SK-N-SH (cell line): Measurements from ENCODE around the gene UBALD1. TPM values are rescaled to one million over a fixed set of nuclear protein-coding genes. Genes with fewer than 3 reads are reported as not detected.

Source experiments
- CTCF ChIA-PET: fragments of 300-600, 350-600 bp; formaldehyde crosslinking; extraction: SDS; loops from one replicate; lab custom pipeline; 2021; lab: Yijun Ruan, JAX
- POLR2A ChIA-PET: fragments of 350-600 bp; sonication (Branson Sonifier 250); formaldehyde crosslinking; extraction: SDS; loops from one replicate; lab custom pipeline; 2020; ENCODE audit warnings: antibody characterized with exemption, inconsistent platforms; lab: Yijun Ruan, JAX
- DNase-seq: peaks from one replicate; pipeline ENCODE4 v3.0.0; 2012
- H2AFZ ChIP-seq: fragments of 200-600 bp; sonication (generic); 2 replicates; pipeline ENCODE4 v1.8.1; 2016; ENCODE audit warnings: antibody characterized with exemption, mild to moderate bottlenecking, low read depth
- H3F3A ChIP-seq: fragments of 200-600 bp; sonication (generic); replicated peaks from 2 replicates; pipeline ENCODE3; 2016; ENCODE audit warnings: antibody characterized with exemption, mild to moderate bottlenecking; ENCODE audit not compliant: insufficient read depth
- H3K27ac ChIP-seq, 2 experiments: fragments of 200-500 bp in 1 of 2; fragments of 200-600 bp in 1 of 2; sonication (Bioruptor generic) in 1 of 2; sonication (generic), shearing (Covaris generic) in 1 of 2; 2 replicates each; pipeline versions ENCODE4 v1.5.1 to v1.6.1; 2014 to 2016; ENCODE audit warnings: low read depth in 2 of 2, inconsistent platforms in 1 of 2, low read length in 1 of 2, mild to moderate bottlenecking in 1 of 2, mixed read lengths in 1 of 2
- H3K27me3 ChIP-seq: fragments of 200-600 bp; sonication (generic), shearing (Covaris generic); 2 replicates; pipeline ENCODE4 v1.6.1; 2016; ENCODE audit warnings: mixed run types; ENCODE audit not compliant: insufficient read depth
- H3K36me3 ChIP-seq, 2 experiments: fragments of 200-500 bp in 1 of 2; fragments of 200-600 bp in 1 of 2; sonication (Bioruptor generic) in 1 of 2; sonication (generic) in 1 of 2; replicated peaks in 1 of 2; 2 replicates each; pipeline versions ENCODE3 to v1.5.1; 2014 to 2016; ENCODE audit warnings: low read length in 1 of 2, mild to moderate bottlenecking in 1 of 2; ENCODE audit not compliant: insufficient read depth in 2 of 2, control insufficient read depth in 1 of 2
- H3K4me1 ChIP-seq, 2 experiments: fragments of 200-500 bp in 1 of 2; fragments of 200-600 bp in 1 of 2; sonication (Bioruptor generic) in 1 of 2; sonication (generic), shearing (Covaris generic) in 1 of 2; 2 replicates each; pipeline versions ENCODE4 v1.5.1 to v1.6.1; 2014 to 2016; ENCODE audit warnings: low read depth in 1 of 2, low read length in 1 of 2, mixed run types in 1 of 2; ENCODE audit not compliant: insufficient read depth in 2 of 2, control insufficient read depth in 1 of 2
- H3K4me2 ChIP-seq: fragments of 200-600 bp; sonication (generic), shearing (Covaris generic); 2 replicates; pipeline ENCODE4 v1.6.1; 2017; ENCODE audit warnings: mixed run types
- H3K4me3 ChIP-seq, 2 experiments: fragments of 200-500 bp in 1 of 2; fragments of 200-600 bp in 1 of 2; sonication (Bioruptor generic) in 1 of 2; sonication (generic), shearing (Covaris generic) in 1 of 2; 2 replicates each; pipeline versions ENCODE4 v1.5.1 to v1.8.1; 2014 to 2016; ENCODE audit warnings: low read depth in 2 of 2, inconsistent platforms in 1 of 2, low read length in 1 of 2, mild to moderate bottlenecking in 1 of 2, mixed read lengths in 1 of 2, moderate library complexity in 1 of 2
- H3K79me2 ChIP-seq: fragments of 200-600 bp; sonication (generic); 2 replicates; pipeline ENCODE4 v1.8.1; 2017; ENCODE audit warnings: mild to moderate bottlenecking; ENCODE audit not compliant: insufficient read depth
- H3K9ac ChIP-seq: fragments of 200-600 bp; sonication (generic); 2 replicates; pipeline ENCODE4 v1.6.1; 2017; ENCODE audit warnings: mixed run types
- H3K9me2 ChIP-seq: fragments of 200-600 bp; sonication (generic); 2 replicates; pipeline ENCODE4 v1.6.1; 2017; ENCODE audit warnings: mixed run types
- H3K9me3 ChIP-seq: fragments of 200-600 bp; sonication (generic); 2 replicates; pipeline ENCODE4 v1.6.1; 2017; ENCODE audit warnings: mixed run types, mild to moderate bottlenecking, moderate library complexity
- H4K20me1 ChIP-seq: fragments of 200-600 bp; sonication (generic); 2 replicates; pipeline ENCODE4 v1.6.1; 2017; ENCODE audit warnings: mild to moderate bottlenecking, mixed run types; ENCODE audit not compliant: insufficient read depth
- CHD2 ChIP-seq: fragments of 150-350 bp; IDR thresholded peaks from 2 replicates; pipeline ENCODE4 v1.6.1; 2018; ENCODE audit warnings: low read length; ENCODE audit not compliant: partially characterized antibody
- CTCF ChIP-seq: fragments of 200-600 bp; sonication (generic); IDR thresholded peaks from 2 replicates; pipeline ENCODE4 v1.6.1; 2017; ENCODE audit warnings: antibody characterized with exemption, mild to moderate bottlenecking, moderate library complexity
- ELF1 ChIP-seq: IDR thresholded peaks from 2 replicates; pipeline ENCODE4 v1.4.0; 2012
- EP300 ChIP-seq, 2 experiments: IDR thresholded peaks; 2 replicates each; pipeline versions ENCODE4 v1.4.0 to v1.6.1; 2012; ENCODE audit warnings: borderline replicate concordance in 1 of 2, low read depth in 1 of 2, low read length in 1 of 2
- FOXJ3 ChIP-seq: sonication (generic); formaldehyde crosslinking; IDR thresholded peaks from 2 replicates; pipeline ENCODE4 v1.5.1; 2020; ENCODE audit warnings: mild to moderate bottlenecking, missing genetic modification reagents
- GABPA ChIP-seq: IDR thresholded peaks from 2 replicates; pipeline ENCODE4 v1.4.0; 2012; ENCODE audit warnings: low read depth, mild to moderate bottlenecking
- MAX ChIP-seq: IDR thresholded peaks from 2 replicates; pipeline ENCODE4 v1.4.0; 2012; ENCODE audit warnings: low read depth
- MEF2A ChIP-seq: IDR thresholded peaks from 2 replicates; pipeline ENCODE4 v1.4.0; 2012; ENCODE audit warnings: low read depth, borderline replicate concordance
- MXI1 ChIP-seq: IDR thresholded peaks from 2 replicates; pipeline ENCODE4 v1.6.1; 2012; ENCODE audit warnings: mild to moderate bottlenecking, low read depth, low read length, improper control_type of control experiment
- NFIC ChIP-seq: IDR thresholded peaks from 2 replicates; pipeline ENCODE4 v1.4.0; 2012; ENCODE audit warnings: borderline replicate concordance
- NRF1 ChIP-seq: IDR thresholded peaks from 2 replicates; pipeline ENCODE4 v1.6.1; 2012; ENCODE audit warnings: low read depth, mild to moderate bottlenecking, low read length
- POLR2AphosphoS5 ChIP-seq: IDR thresholded peaks from 2 replicates; pipeline ENCODE4 v1.6.1; 2012; ENCODE audit warnings: low read depth, low read length
- RAD21 ChIP-seq: IDR thresholded peaks from 2 replicates; pipeline ENCODE4 v1.6.1; 2012; ENCODE audit warnings: mild to moderate bottlenecking, low read length
- SIN3A ChIP-seq: IDR thresholded peaks from 2 replicates; pipeline ENCODE4 v1.6.1; 2012; ENCODE audit warnings: low read depth, mild to moderate bottlenecking, low read length, moderate library complexity, borderline replicate concordance
- SMC3 ChIP-seq: IDR thresholded peaks from 2 replicates; pipeline ENCODE4 v1.6.1; 2012; ENCODE audit warnings: low read depth, low read length, improper control_type of control experiment
- TAF1 ChIP-seq: IDR thresholded peaks from 2 replicates; pipeline ENCODE4 v1.6.1; 2012; ENCODE audit warnings: low read depth, mild to moderate bottlenecking, low read length, moderate library complexity, borderline replicate concordance
- TEAD4 ChIP-seq: IDR thresholded peaks from 2 replicates; pipeline ENCODE4 v1.4.0; 2012; ENCODE audit warnings: mild to moderate bottlenecking, borderline replicate concordance; ENCODE audit not compliant: insufficient read depth
- USF1 ChIP-seq: IDR thresholded peaks from 2 replicates; pipeline ENCODE4 v1.4.0; 2012; ENCODE audit warnings: low read depth, borderline replicate concordance
- USF2 ChIP-seq: fragments of 150-350 bp; IDR thresholded peaks from 2 replicates; pipeline ENCODE4 v1.6.1; 2017; ENCODE audit warnings: antibody characterized with exemption, low read length, low read depth, borderline replicate concordance
- YY1 ChIP-seq: IDR thresholded peaks from 2 replicates; pipeline ENCODE4 v1.4.0; 2012; ENCODE audit warnings: low read depth, mild to moderate bottlenecking
- ZBTB33 ChIP-seq: IDR thresholded peaks from 2 replicates; pipeline ENCODE4 v1.4.0; 2012; ENCODE audit warnings: low read depth, borderline replicate concordance
- WGBS: methylation state at CpG from one replicate; pipeline ENCODE4 v1.1.6; 2017; ENCODE audit warnings: low lambda C conversion rate; 5-methylcytosine and 5-hydroxymethylcytosine counted together
- polyA plus RNA-seq, 3 experiments: library from polyadenylated mRNA; depleted of rRNA; stranded (reverse); fragments of >200 nt; gene quantifications; 2 replicates each; pipeline ENCODE4 v1.2.3, GENCODE V29; 2012
- TF ChIP-seq, protein P1 (sequence below): IDR thresholded peaks from 2 replicates; pipeline ENCODE4; 2012
- TF ChIP-seq, protein P2 (sequence below): fragments of 150-350 bp; IDR thresholded peaks from 2 replicates; pipeline ENCODE4 v1.6.1; 2016; ENCODE audit warnings: mild to moderate bottlenecking, low read depth, low read length

UBALD1 gene
- polyA plus RNA-seq, 1 of the 3 experiments (the other 2 are of a cell fraction): 16.7 TPM

- peak; percentile 96 for DNase-seq
- Histone ChIP-seq H3K27ac (peak overlapping the region; percentile 89 to 90), H3K4me1 (peaks cover 13 to 39% of the 10 kb centered on the region in 2 experiments; a peak in 3 of 4 replicates), H3F3A (peaks cover 13% of the 10 kb centered on the region), H3K36me3 (no peaks in the 10 kb centered on the region)
- TF ChIP-seq RAD21 (no peak), TAF1 (peak; percentile 52; the same call in 1 of the 2 replicates), YY1 (0 out of 2 replicates have a peak, but pooled peaks have one; percentile 4), MAX (peak; percentile 93), SIN3A (0 out of 2 replicates have a peak, but pooled peaks have one; percentile 82), MEF2A (no peak), ELF1 (peak; percentile 73), GABPA (peak; percentile 72), ZBTB33 (peak; percentile 96), CHD2 (peak; percentile 99), SMC3 (0 out of 2 replicates have a peak, but pooled peaks have one; percentile 15), EP300 (IDR thresholded peaks at IDR 0.05; ENCODE audit: borderline replicate concordance in 1 of 2, low read depth in 1 of 2, low read length in 1 of 2) (peak in 1 of 2 experiments; percentile 4; a peak in 1 of 4 replicates), POLR2AphosphoS5 (peak; percentile 63; the same call in 1 of the 2 replicates), FOXJ3 (CRISPR knock-in tag) (0 out of 2 replicates have a peak, but pooled peaks have one; percentile 57), NFIC (no peak), MXI1 (peak; percentile 87), TEAD4 (no peak), CTCF (peak; percentile 53), USF2 (no peak), NRF1 (no peak), USF1 (no peak)
- TF ChIP-seq, protein P1, sequence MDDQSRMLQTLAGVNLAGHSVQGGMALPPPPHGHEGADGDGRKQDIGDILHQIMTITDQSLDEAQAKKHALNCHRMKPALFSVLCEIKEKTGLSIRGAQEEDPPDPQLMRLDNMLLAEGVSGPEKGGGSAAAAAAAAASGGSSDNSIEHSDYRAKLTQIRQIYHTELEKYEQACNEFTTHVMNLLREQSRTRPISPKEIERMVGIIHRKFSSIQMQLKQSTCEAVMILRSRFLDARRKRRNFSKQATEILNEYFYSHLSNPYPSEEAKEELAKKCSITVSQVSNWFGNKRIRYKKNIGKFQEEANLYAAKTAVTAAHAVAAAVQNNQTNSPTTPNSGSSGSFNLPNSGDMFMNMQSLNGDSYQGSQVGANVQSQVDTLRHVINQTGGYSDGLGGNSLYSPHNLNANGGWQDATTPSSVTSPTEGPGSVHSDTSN: peak; percentile 97
- TF ChIP-seq, protein P2, sequence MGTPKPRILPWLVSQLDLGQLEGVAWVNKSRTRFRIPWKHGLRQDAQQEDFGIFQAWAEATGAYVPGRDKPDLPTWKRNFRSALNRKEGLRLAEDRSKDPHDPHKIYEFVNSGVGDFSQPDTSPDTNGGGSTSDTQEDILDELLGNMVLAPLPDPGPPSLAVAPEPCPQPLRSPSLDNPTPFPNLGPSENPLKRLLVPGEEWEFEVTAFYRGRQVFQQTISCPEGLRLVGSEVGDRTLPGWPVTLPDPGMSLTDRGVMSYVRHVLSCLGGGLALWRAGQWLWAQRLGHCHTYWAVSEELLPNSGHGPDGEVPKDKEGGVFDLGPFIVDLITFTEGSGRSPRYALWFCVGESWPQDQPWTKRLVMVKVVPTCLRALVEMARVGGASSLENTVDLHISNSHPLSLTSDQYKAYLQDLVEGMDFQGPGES: 0 out of 2 replicates have a peak, but pooled peaks have one; percentile 45
- TF ChIP-seq, all 33 proteins: peak for 16
- POLR2A ChIA-PET: interaction anchor here (1.1 to 1.3 kb wide), 2 partner anchors 118 to 140 kb away, joined by 3 to 4 read pairs; partner anchors contain the start of genes ANKS3, DNAAF8 and HMOX2
- Histone ChIP-seq H3K4me3 (peak overlapping the region; percentile 58 to 64), H2AFZ (peak overlapping the region; percentile 92), H3K4me2 (peak overlapping the region; percentile 95), H3K9ac (peak overlapping the region; percentile 68), H3K9me3 (no peaks in the 10 kb centered on the region), H3K9me2 (no peaks in the 10 kb centered on the region), H4K20me1 (peaks cover 27% of the 10 kb centered on the region), H3K79me2 (peaks cover 47% of the 10 kb centered on the region), H3K27me3 (no peaks in the 10 kb centered on the region)
- 2% methylated on average over 24 of the region's 57 CpGs for WGBS
- CTCF ChIA-PET: interaction anchor here (0.5 to 2.1 kb wide), 6 partner anchors 8 to 117 kb away, joined by 3 to 5 read pairs (median 4); partner anchors contain the start of genes ANKS3 and MGRN1
Measured at GRCh38 chr16:4616047-4616811, 1.5 kb upstream of the UBALD1 start.
